Thyroid gland (tissue), 4 donors: ENCODE data around the gene FOXK1. TPM values are rescaled to one million over a fixed set of nuclear protein-coding genes. Genes with fewer than 3 reads are reported as not detected.

Experiments used
- DNase-seq, 2 donors: peaks; one replicate each; pipeline ENCODE4 v3.0.0-alpha.2; 2019
- H3K27ac ChIP-seq, 3 donors: fragments of 200-600 bp; sonication (generic); 1 replicate in 2 of 3; 2 replicates in 1 of 3; pipeline ENCODE4 v1.5.1; 2016 to 2019; ENCODE audit warnings: mild to moderate bottlenecking in 1 of 3, moderate library complexity in 1 of 3
- H3K27me3 ChIP-seq: fragments of 200-600 bp; sonication (generic); one replicate; pipeline ENCODE4 v1.5.1; 2019
- H3K36me3 ChIP-seq, 2 donors: fragments of 200-600 bp; sonication (generic); one replicate each; pipeline ENCODE4 v1.5.1; 2016 to 2019
- H3K4me1 ChIP-seq, 2 donors: fragments of 200-600 bp; sonication (generic); one replicate each; pipeline ENCODE4 v1.5.1; 2017 to 2019
- H3K4me3 ChIP-seq, 3 donors: fragments of 200-600 bp; sonication (generic); replicated peaks in 1 of 3; 1 replicate in 2 of 3; 2 replicates in 1 of 3; pipeline ENCODE4 v1.5.1; 2016; ENCODE audit warnings: mild to moderate bottlenecking in 1 of 3
- H3K9me3 ChIP-seq: fragments of 200-600 bp; sonication (generic); one replicate; pipeline ENCODE4 v1.5.1; 2017
- CTCF ChIP-seq, 6 experiments: fragments of 200-600 bp in 3 of 6; fragments of 450-650 bp in 3 of 6; sonication (generic) in 3 of 6; IDR thresholded peaks; one replicate each; pipeline ENCODE4 v1.5.1; 2016 to 2019; ENCODE audit warnings: antibody characterized with exemption in 6 of 6, mild to moderate bottlenecking in 2 of 6, inconsistent platforms in 1 of 6, moderate library complexity in 1 of 6
- POLR2A ChIP-seq, 2 donors: fragments of 450-650 bp; IDR thresholded peaks; one replicate each; pipeline ENCODE4 v1.6.1; 2017; ENCODE audit warnings: antibody characterized with exemption in 2 of 2, mild to moderate bottlenecking in 2 of 2, moderate library complexity in 1 of 2
- WGBS, 2 donors: methylation state at CpG; one replicate each; pipeline ENCODE4 v1.1.5; 2017; 5-methylcytosine and 5-hydroxymethylcytosine counted together
- intact Hi-C: fragments of 100-400 bp; cut with DNase I; formaldehyde crosslinking; loops from one replicate; pipeline ENCODE4 v1.15.1; 2023
- total RNA-seq, 4 donors: library from RNA; depleted of rRNA; stranded (reverse); fragments of >200 nt; gene quantifications; one replicate each; pipeline ENCODE4 v1.2.3, GENCODE V29; 2016

The FOXK1 gene
- total RNA-seq, 4 donors from 2014 or later, result 15.0 to 33.0 (median 20.7) TPM

DNA sequence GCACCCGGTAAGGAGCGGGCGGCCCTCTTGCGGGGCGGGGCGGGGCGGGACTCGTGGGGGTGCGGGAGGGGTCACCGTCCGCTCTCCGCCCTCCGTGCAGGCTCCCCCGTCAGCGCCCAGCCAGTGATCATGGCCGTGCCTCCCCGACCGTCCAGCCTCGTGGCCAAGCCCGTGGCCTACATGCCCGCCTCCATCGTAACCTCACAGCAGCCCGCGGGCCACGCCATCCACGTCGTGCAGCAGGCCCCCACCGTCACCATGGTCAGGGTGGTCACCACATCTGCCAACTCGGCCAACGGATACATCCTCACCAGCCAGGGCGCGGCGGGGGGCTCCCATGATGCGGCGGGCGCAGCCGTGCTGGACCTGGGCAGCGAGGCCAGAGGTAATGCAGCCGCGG, 77.1 kb downstream of the FOXK1 start:
- Histone ChIP-seq H3K27ac (no peak overlapping the region), H3K36me3 (peaks cover 83 to 85% of the 10 kb centered on the region in 2 donors), H3K4me1 (no peaks in the 10 kb centered on the region), H3K4me3 (no peak overlapping the region), H3K9me3 (no peaks in the 10 kb centered on the region), H3K27me3 (no peaks in the 10 kb centered on the region)
- no peak for DNase-seq
- 95 to 98% methylated on average over 15 to 34 of the region's 40 CpGs for WGBS, 2 donors
- intact Hi-C loops, result no loop called here
- TF ChIP-seq POLR2A (IDR thresholded peaks at IDR 0.05), result no peak
- no peak for TF ChIP-seq CTCF (IDR thresholded peaks at IDR 0.05)

- H3K27ac ChIP-seq, result no peak overlapping the region
- H3K36me3 ChIP-seq, result peaks cover 68 to 82% of the 10 kb centered on the region in 2 donors
- no peaks in the 10 kb centered on the region for H3K4me1 ChIP-seq
- H3K27me3 ChIP-seq, result no peaks in the 10 kb centered on the region
- intact Hi-C loops, result no loop called here
- TF ChIP-seq POLR2A (IDR thresholded peaks at IDR 0.05) (no peak), CTCF (IDR thresholded peaks at IDR 0.05) (no peak)
- WGBS, 2 donors, result 93 to 96% methylated on average over 24 to 26 of the region's 26 CpGs
- H3K9me3 ChIP-seq, result no peaks in the 10 kb centered on the region
- H3K4me3 ChIP-seq, result no peak overlapping the region
- DNase-seq, result no peak
Measured at GRCh38 chr7:4760952-4761351, 78.9 kb downstream of the FOXK1 start.

GRCh38 chr7:4762121-4763055, 80.3 kb downstream of the FOXK1 start:
- Histone ChIP-seq H3K4me1 (no peaks in the 10 kb centered on the region), H3K27ac (no peak overlapping the region), H3K9me3 (no peaks in the 10 kb centered on the region), H3K27me3 (no peaks in the 10 kb centered on the region), H3K36me3 (peaks cover 55 to 69% of the 10 kb centered on the region in 2 donors), H3K4me3 (no peak overlapping the region)
- intact Hi-C loops, result no loop called here
- no peak for DNase-seq
- no peak for TF ChIP-seq CTCF (IDR thresholded peaks at IDR 0.05)
- TF ChIP-seq POLR2A (IDR thresholded peaks at IDR 0.05), result no peak
- WGBS, 2 donors, result 94 to 96% methylated on average over 46 to 52 of the region's 54 CpGs

- WGBS, 2 donors, result 96% methylated on average over 32 of the region's 32 CpGs
- Histone ChIP-seq H3K9me3 (no peaks in the 10 kb centered on the region), H3K27me3 (no peaks in the 10 kb centered on the region), H3K4me1 (no peaks in the 10 kb centered on the region), H3K36me3 (peaks cover 48 to 62% of the 10 kb centered on the region in 2 donors), H3K4me3 (no peak overlapping the region), H3K27ac (no peak overlapping the region)
- intact Hi-C loops, result no loop called here
- no peak for TF ChIP-seq POLR2A (IDR thresholded peaks at IDR 0.05)
- TF ChIP-seq CTCF (IDR thresholded peaks at IDR 0.05), result no peak
- DNase-seq, result no peak
Measured at GRCh38 chr7:4763091-4763793, 81.1 kb downstream of the FOXK1 start.

DNA sequence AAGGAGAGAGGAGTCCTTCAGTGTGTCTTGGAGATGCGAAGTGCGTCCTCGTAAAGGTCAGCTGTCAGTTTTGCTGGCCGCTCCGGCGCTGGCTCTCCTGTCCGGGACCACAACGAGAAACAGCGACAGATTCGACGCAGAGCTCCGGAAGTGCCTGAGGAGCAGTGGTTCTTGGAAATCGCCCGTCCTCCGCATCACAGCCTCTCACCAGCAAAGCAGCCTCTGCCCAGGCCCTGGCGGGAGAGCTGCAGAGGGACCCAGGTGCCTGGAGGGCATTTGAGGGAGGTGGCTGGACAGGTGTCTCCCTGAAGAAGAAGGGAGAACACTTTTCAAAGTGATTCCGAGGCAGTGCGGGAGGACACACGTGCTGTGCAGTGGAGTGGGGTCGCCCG, 81.7 kb downstream of the FOXK1 start:
- Histone ChIP-seq H3K36me3 (peaks cover 43 to 56% of the 10 kb centered on the region in 2 donors), H3K27ac (no peak overlapping the region), H3K27me3 (no peaks in the 10 kb centered on the region), H3K4me3 (no peak overlapping the region), H3K4me1 (peaks cover 0 to 5% of the 10 kb centered on the region in 2 donors), H3K9me3 (no peaks in the 10 kb centered on the region)
- no peak for TF ChIP-seq POLR2A (IDR thresholded peaks at IDR 0.05)
- no peak for TF ChIP-seq CTCF (IDR thresholded peaks at IDR 0.05)
- WGBS, 2 donors, result 96% methylated on average over 20 to 21 of the region's 21 CpGs
- no peak for DNase-seq
- intact Hi-C loops, result no loop called here
